GM19395 (cell line): ENCODE measurements around the gene CDC5L.

Experiments
- ATAC-seq: cut with Tn5 transposase; IDR thresholded peaks from one replicate; pipeline ENCODE4 v1.9.1; 2021; ENCODE audit warnings: mild to moderate bottlenecking, moderate library complexity; ENCODE audit not compliant: unreplicated experiment

The CDC5L gene

GRCh38 chr6:44495036-44495901, 107.8 kb downstream of the CDC5L start:
- no peak for ATAC-seq

- no peak for ATAC-seq
Observed at GRCh38 chr6:44496665-44497369, 109.3 kb downstream of the CDC5L start.

GRCh38 chr6:44497807-44498206, 110.3 kb downstream of the CDC5L start:
- no peak for ATAC-seq

- ATAC-seq = no peak
Observed at GRCh38 chr6:44498436-44498835, 110.9 kb downstream of the CDC5L start.

- no peak for ATAC-seq
Observed at GRCh38 chr6:44499609-44500008, 112.1 kb downstream of the CDC5L start.
